Left cardiac atrium (tissue), 4 donors: ENCODE data around the gene CFHR4. TPM values are rescaled to one million over a fixed set of nuclear protein-coding genes. Genes with fewer than 3 reads are reported as not detected.
"Not testable (repeated sequence)": the region's sequence is repeated elsewhere in the genome, so short reads cannot be mapped to it uniquely, and the experiment has no call there.

Source experiments
- ATAC-seq, 2 donors: fragments of 200-7000 bp; cut with Tn5 transposase; one replicate each; pipeline ENCODE4 v1.9.1; 2020; ENCODE audit warnings: mild to moderate bottlenecking in 2 of 2, moderate library complexity in 2 of 2
- DNase-seq: peaks from one replicate; pipeline ENCODE4 v3.0.0-alpha.2; 2020
- intact Hi-C, 2 donors: fragments of 100-400 bp; cut with DNase I; formaldehyde crosslinking; loops; one replicate each; pipeline versions ENCODE4 v1.14.1 to v1.15.1; 2022 to 2023
- total RNA-seq, 2 donors: library from RNA; stranded (reverse); fragmentation: NEBNext Ultra II Directional; extraction: Animal tissue kit (Norgen Biotek cat#: 25700); gene quantifications; one replicate each; pipeline ENCODE4 v1.2.1, GENCODE V29; 2021
- donor health status: DM: no; HTN: yes; CAD: no.
- donor health status: DM: no; HTN: yes; CAD: no; lungs with severe emphysema.
- donor health status: DM: yes; HTN: yes; CAD: no.
- donor health status: Dilated cardiomyopathy.

The CFHR4 gene
- total RNA-seq, 2 donors from 2014 or later, result not detected

GRCh38 chr1:196932853-196933252 is 45.0 kb downstream of the CFHR4 start:
- ATAC-seq, DNase-seq, intact Hi-C loops: not testable (repeated sequence)

GRCh38 chr1:196933531-196934189 is 45.8 kb downstream of the CFHR4 start:
- no peak for ATAC-seq
- no peak for DNase-seq
- intact Hi-C loops, result no loop called here

- intact Hi-C loops, ATAC-seq, DNase-seq: not testable (repeated sequence)
These were observed 53.6 kb downstream of the CFHR4 start for GRCh38 chr1:196941474-196941873.

- intact Hi-C loops, ATAC-seq, DNase-seq: not testable (repeated sequence)
These were observed 55.7 kb downstream of the CFHR4 start, which contains the start of gene CFHR2 for GRCh38 chr1:196943568-196943967. Gene CFHR2 (plus strand): TSS chr1:196943738. CDS start chr1:196943881, 143 bp downstream.

- intact Hi-C loops, result no loop called here
- no peak for ATAC-seq
- no peak for DNase-seq
These were observed 64.0 kb downstream of the CFHR4 start for GRCh38 chr1:196951711-196952394.

- DNase-seq (no peak), ATAC-seq (no peak)
- intact Hi-C loops, result no loop called here
These were observed 66.9 kb downstream of the CFHR4 start for GRCh38 chr1:196954778-196955177.

GRCh38 chr1:196955926-196956325 is 68.1 kb downstream of the CFHR4 start:
- intact Hi-C loops, result no loop called here
- ATAC-seq, result no peak
- DNase-seq, result no peak

GRCh38 chr1:196960854-196961253 is 73.0 kb downstream of the CFHR4 start:
- no peak for ATAC-seq
- DNase-seq, result no peak
- intact Hi-C loops, result no loop called here

Other genes starting within 250 kb of the CFHR4 start
- gene CFH, start 236.0 kb upstream of the CFHR4 start, total RNA-seq, result 100 to 1,000 TPM; 131 to 257 TPM
- under 1 TPM in 1 of 2 donors, not detected in 1; 0.39 TPM for gene CFHR3, start 113.2 kb upstream of the CFHR4 start, total RNA-seq
- gene CFHR1, start 68.3 kb upstream of the CFHR4 start, total RNA-seq, result under 1 TPM in 1 of 2 donors, not detected in 1; 0.21 TPM
- not detected for gene CFHR2, start 55.7 kb downstream of the CFHR4 start, total RNA-seq
- gene CFHR5, start 89.5 kb downstream of the CFHR4 start, total RNA-seq, result not detected
- not detected for gene F13B, start 179.2 kb downstream of the CFHR4 start, total RNA-seq